ENCODE measurements around the gene RIMS1.

RIMS1 gene

GRCh38 chr6:72422171-72422570 is 535.8 kb downstream of the RIMS1 start:
- no peak for DNase-seq

GRCh38 chr6:72424476-72424875 is 538.1 kb downstream of the RIMS1 start:
- no peak for DNase-seq

- no peak for DNase-seq
These were observed 538.8 kb downstream of the RIMS1 start for GRCh38 chr6:72425003-72425681.

- DNase-seq = no peak
These were observed 554.3 kb downstream of the RIMS1 start for GRCh38 chr6:72440611-72441010.

GRCh38 chr6:72446430-72446829 is 560.1 kb downstream of the RIMS1 start:
- DNase-seq = no peak
